Measurements from ENCODE around the gene COL18A1. TPM values are rescaled to one million over a fixed set of nuclear protein-coding genes. Genes with fewer than 3 reads are reported as not detected.

Gene COL18A1
- total RNA-seq, 1 donor from 2014 or later: 271 TPM

GRCh38 chr21:45373991-45374816 lies 30.8 kb upstream of the COL18A1 start:
- no peaks in the 10 kb centered on the region for H3K27me3 Mint-ChIP-seq
- DNase-seq (ENCODE audit: low spot score, unreplicated experiment): no peak
- no peak for TF ChIP-seq CTCF (IDR thresholded peaks at IDR 0.05; ENCODE audit: unreplicated experiment)
- H3K4me3 Mint-ChIP-seq (ENCODE audit: low read depth): no peak overlapping the region
- H3K27ac Mint-ChIP-seq: no peak overlapping the region
- H3K9me3 Mint-ChIP-seq (ENCODE audit: low read depth): no peaks in the 10 kb centered on the region
- peaks cover 11% of the 10 kb centered on the region for H3K4me1 Mint-ChIP-seq (ENCODE audit: low read depth)
- H3K36me3 Mint-ChIP-seq (ENCODE audit: insufficient read depth): peaks cover 1% of the 10 kb centered on the region

- no peak overlapping the region for H3K4me3 Mint-ChIP-seq (ENCODE audit: low read depth)
Observed at GRCh38 chr21:45374826-45375455, 30.0 kb upstream of the COL18A1 start.

GRCh38 chr21:45376459-45377324 lies 28.3 kb upstream of the COL18A1 start:
- H3K4me3 Mint-ChIP-seq (ENCODE audit: low read depth): no peak overlapping the region
- TF ChIP-seq CTCF (IDR thresholded peaks at IDR 0.05; ENCODE audit: unreplicated experiment): no peak
- no peak for DNase-seq (ENCODE audit: low spot score, unreplicated experiment)
- peaks cover 7% of the 10 kb centered on the region for H3K27me3 Mint-ChIP-seq
- H3K36me3 Mint-ChIP-seq (ENCODE audit: insufficient read depth): peaks cover 1% of the 10 kb centered on the region
- no peaks in the 10 kb centered on the region for H3K9me3 Mint-ChIP-seq (ENCODE audit: low read depth)
- peak overlapping the region; percentile 56 for H3K27ac Mint-ChIP-seq
- H3K4me1 Mint-ChIP-seq (ENCODE audit: low read depth): peaks cover 18% of the 10 kb centered on the region

More at GRCh38 chr21:45374826-45375455, 30.0 kb upstream of the COL18A1 start:
- peak overlapping the region; percentile 31 for H3K27ac Mint-ChIP-seq
- no peak for DNase-seq (ENCODE audit: low spot score, unreplicated experiment)
- peaks cover 3% of the 10 kb centered on the region for H3K27me3 Mint-ChIP-seq
- no peak for TF ChIP-seq CTCF (IDR thresholded peaks at IDR 0.05; ENCODE audit: unreplicated experiment)
- peaks cover 1% of the 10 kb centered on the region for H3K36me3 Mint-ChIP-seq (ENCODE audit: insufficient read depth)
- H3K4me1 Mint-ChIP-seq (ENCODE audit: low read depth): peaks cover 16% of the 10 kb centered on the region
- H3K9me3 Mint-ChIP-seq (ENCODE audit: low read depth): no peaks in the 10 kb centered on the region

- H3K27ac Mint-ChIP-seq: peak overlapping the region; percentile 20
- no peak for TF ChIP-seq CTCF (IDR thresholded peaks at IDR 0.05; ENCODE audit: unreplicated experiment)
- peaks cover 1% of the 10 kb centered on the region for H3K36me3 Mint-ChIP-seq (ENCODE audit: insufficient read depth)
- H3K4me3 Mint-ChIP-seq (ENCODE audit: low read depth): no peak overlapping the region
- no peak for DNase-seq (ENCODE audit: low spot score, unreplicated experiment)
- peaks cover 18% of the 10 kb centered on the region for H3K4me1 Mint-ChIP-seq (ENCODE audit: low read depth)
- H3K9me3 Mint-ChIP-seq (ENCODE audit: low read depth): no peaks in the 10 kb centered on the region
- peaks cover 7% of the 10 kb centered on the region for H3K27me3 Mint-ChIP-seq
Observed at GRCh38 chr21:45377325-45377709, 27.6 kb upstream of the COL18A1 start.

GRCh38 chr21:45377866-45378257 lies 27.1 kb upstream of the COL18A1 start:
- H3K27me3 Mint-ChIP-seq: peaks cover 7% of the 10 kb centered on the region
- DNase-seq (ENCODE audit: low spot score, unreplicated experiment): no peak
- peaks cover 1% of the 10 kb centered on the region for H3K36me3 Mint-ChIP-seq (ENCODE audit: insufficient read depth)
- H3K27ac Mint-ChIP-seq: peak overlapping the region; percentile 92
- H3K9me3 Mint-ChIP-seq (ENCODE audit: low read depth): no peaks in the 10 kb centered on the region
- no peak overlapping the region for H3K4me3 Mint-ChIP-seq (ENCODE audit: low read depth)
- H3K4me1 Mint-ChIP-seq (ENCODE audit: low read depth): peaks cover 18% of the 10 kb centered on the region
- TF ChIP-seq CTCF (IDR thresholded peaks at IDR 0.05; ENCODE audit: unreplicated experiment): no peak

Data from progenitor cell of endocrine pancreas (in vitro differentiated cells).